Spinal cord (tissue), 10 donors: ENCODE data around the gene NCAPG2. TPM values are rescaled to one million over a fixed set of nuclear protein-coding genes. Genes with fewer than 3 reads are reported as not detected.

ENCODE experiments used
- DNase-seq, 6 donors: peaks; one replicate each; pipeline versions ENCODE4 v3.0.0 to v3.0.0-alpha.2; 2013 to 2015; ENCODE audit warnings: low spot score in 6 of 6, low read depth in 4 of 6
- H3K27ac ChIP-seq: one replicate; pipeline ENCODE4 v1.5.1; 2013; ENCODE audit warnings: low read depth, low read length, control low read depth
- H3K27me3 ChIP-seq: one replicate; pipeline ENCODE4 v1.6.1; 2013; ENCODE audit warnings: low read length; ENCODE audit not compliant: control insufficient read depth, insufficient read depth
- H3K36me3 ChIP-seq: one replicate; pipeline ENCODE4 v1.6.1; 2013; ENCODE audit warnings: low read length; ENCODE audit not compliant: control insufficient read depth, insufficient read depth
- H3K4me1 ChIP-seq: one replicate; pipeline ENCODE4 v1.6.1; 2013; ENCODE audit warnings: low read length; ENCODE audit not compliant: control insufficient read depth, insufficient read depth
- H3K4me3 ChIP-seq: one replicate; pipeline ENCODE4 v1.5.1; 2013; ENCODE audit warnings: low read depth, low read length, control low read depth
- H3K9me3 ChIP-seq: one replicate; pipeline ENCODE4 v1.6.1; 2013; ENCODE audit warnings: low read length; ENCODE audit not compliant: control insufficient read depth, insufficient read depth
- WGBS: methylation state at CpG from one replicate; pipeline ENCODE4 v1.1.5; 2013; ENCODE audit warnings: missing lambda C conversion rate; ENCODE audit not compliant: insufficient coverage; 5-methylcytosine and 5-hydroxymethylcytosine counted together
- polyA plus RNA-seq, 2 donors: library from polyadenylated mRNA; unstranded; fragments of 120-200 nt; gene quantifications; one replicate each; pipeline ENCODE4 v1.2.1, GENCODE V29; 2013; ENCODE audit not compliant: insufficient read length in 2 of 2
- total RNA-seq, 2 donors: library from RNA; depleted of rRNA in 1 of 2; stranded (reverse); fragments of 120-200 nt in 1 of 2; fragments of >200 nt in 1 of 2; gene quantifications; one replicate each; pipeline versions ENCODE4 v1.2.3 to v1.2.4, GENCODE V29; 2013 to 2014
- donor health status: healthy.

NCAPG2 gene
- total and polyA plus RNA-seq, 4 donors = 14.1 to 17.5 (median 16.3) TPM

- no peak overlapping the region for H3K4me3 ChIP-seq
- H3K27me3 ChIP-seq = no peaks in the 10 kb centered on the region
- H3K27ac ChIP-seq = no peak overlapping the region
- WGBS = 90% methylated on average over 15 of the region's 19 CpGs
- H3K36me3 ChIP-seq = peaks cover 56% of the 10 kb centered on the region
- no peak for DNase-seq
- no peaks in the 10 kb centered on the region for H3K9me3 ChIP-seq
- H3K4me1 ChIP-seq = no peaks in the 10 kb centered on the region
Measured at GRCh38 chr7:158737064-158737695, 32.6 kb upstream of the NCAPG2 start.

GRCh38 chr7:158735935-158736334, 31.3 kb upstream of the NCAPG2 start:
- 89% methylated on average over 6 of the region's 12 CpGs for WGBS
- Histone ChIP-seq H3K4me1 (no peaks in the 10 kb centered on the region), H3K36me3 (peaks cover 45% of the 10 kb centered on the region), H3K9me3 (no peaks in the 10 kb centered on the region), H3K4me3 (no peak overlapping the region), H3K27ac (no peak overlapping the region), H3K27me3 (no peaks in the 10 kb centered on the region)
- no peak for DNase-seq

GRCh38 chr7:158734861-158735260, 30.3 kb upstream of the NCAPG2 start:
- 96% methylated on average over 5 of the region's 6 CpGs for WGBS
- H3K4me3 ChIP-seq = no peak overlapping the region
- peaks cover 39% of the 10 kb centered on the region for H3K36me3 ChIP-seq
- no peak overlapping the region for H3K27ac ChIP-seq
- no peak for DNase-seq
- H3K4me1 ChIP-seq = peaks cover 4% of the 10 kb centered on the region
- no peaks in the 10 kb centered on the region for H3K27me3 ChIP-seq
- no peaks in the 10 kb centered on the region for H3K9me3 ChIP-seq

DNA sequence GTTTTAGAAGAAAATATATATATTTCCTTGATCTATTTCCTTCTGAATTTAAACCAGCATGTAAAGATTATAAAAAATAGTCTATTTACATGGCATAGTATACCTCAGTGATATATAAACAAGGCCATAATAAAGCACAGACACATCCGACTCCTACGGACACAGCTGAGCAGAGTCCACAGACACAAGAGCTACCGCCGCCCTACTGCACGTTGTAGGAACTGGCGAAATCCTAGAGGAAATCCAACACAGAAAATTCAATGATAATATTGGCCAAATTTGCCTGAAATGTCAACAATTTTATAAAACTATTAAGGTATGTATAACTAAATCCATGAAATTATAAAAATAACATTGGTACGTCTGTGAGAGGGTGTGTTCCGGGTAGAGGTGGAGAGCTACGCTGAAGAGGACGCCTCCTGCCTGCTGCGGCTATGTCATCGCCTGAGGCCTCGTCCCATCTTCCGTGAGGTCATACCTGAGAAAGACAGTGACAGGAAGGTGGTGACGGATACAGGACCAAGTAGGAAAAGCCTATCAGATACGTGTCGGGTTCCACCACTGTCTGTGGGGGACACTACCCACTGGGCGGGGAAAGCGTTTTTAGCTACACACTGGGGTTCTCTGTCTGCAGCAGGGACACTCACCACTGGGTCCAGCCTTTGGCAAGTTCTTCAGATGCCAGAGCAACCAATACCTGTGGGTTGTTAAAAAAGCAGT, 29.3 kb upstream of the NCAPG2 start:
- no peaks in the 10 kb centered on the region for H3K9me3 ChIP-seq
- 90% methylated on average over 13 of the region's 19 CpGs for WGBS
- no peaks in the 10 kb centered on the region for H3K27me3 ChIP-seq
- peaks cover 42% of the 10 kb centered on the region for H3K36me3 ChIP-seq
- peaks cover 4% of the 10 kb centered on the region for H3K4me1 ChIP-seq
- H3K4me3 ChIP-seq = no peak overlapping the region
- no peak overlapping the region for H3K27ac ChIP-seq
- no peak for DNase-seq

DNA sequence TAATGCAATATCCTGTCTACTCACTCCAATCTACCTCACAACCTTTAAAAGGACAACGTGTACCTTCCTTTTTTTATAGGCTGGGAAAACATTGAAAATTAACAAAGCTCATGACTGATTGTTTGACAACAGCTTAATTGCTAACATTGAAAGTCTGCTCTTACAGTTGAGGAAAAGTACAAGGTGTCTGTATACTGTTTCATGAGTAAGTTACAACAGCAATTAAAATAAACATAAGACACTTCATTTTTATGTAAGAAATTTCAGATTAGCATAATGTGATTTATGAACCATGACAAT, 28.6 kb upstream of the NCAPG2 start:
- WGBS = no CpG with 5 or more reads among the region's 1 CpG
- Histone ChIP-seq H3K9me3 (no peaks in the 10 kb centered on the region), H3K27ac (no peak overlapping the region), H3K27me3 (no peaks in the 10 kb centered on the region), H3K4me3 (no peak overlapping the region), H3K4me1 (peaks cover 4% of the 10 kb centered on the region), H3K36me3 (peaks cover 34% of the 10 kb centered on the region)
- no peak for DNase-seq

DNA sequence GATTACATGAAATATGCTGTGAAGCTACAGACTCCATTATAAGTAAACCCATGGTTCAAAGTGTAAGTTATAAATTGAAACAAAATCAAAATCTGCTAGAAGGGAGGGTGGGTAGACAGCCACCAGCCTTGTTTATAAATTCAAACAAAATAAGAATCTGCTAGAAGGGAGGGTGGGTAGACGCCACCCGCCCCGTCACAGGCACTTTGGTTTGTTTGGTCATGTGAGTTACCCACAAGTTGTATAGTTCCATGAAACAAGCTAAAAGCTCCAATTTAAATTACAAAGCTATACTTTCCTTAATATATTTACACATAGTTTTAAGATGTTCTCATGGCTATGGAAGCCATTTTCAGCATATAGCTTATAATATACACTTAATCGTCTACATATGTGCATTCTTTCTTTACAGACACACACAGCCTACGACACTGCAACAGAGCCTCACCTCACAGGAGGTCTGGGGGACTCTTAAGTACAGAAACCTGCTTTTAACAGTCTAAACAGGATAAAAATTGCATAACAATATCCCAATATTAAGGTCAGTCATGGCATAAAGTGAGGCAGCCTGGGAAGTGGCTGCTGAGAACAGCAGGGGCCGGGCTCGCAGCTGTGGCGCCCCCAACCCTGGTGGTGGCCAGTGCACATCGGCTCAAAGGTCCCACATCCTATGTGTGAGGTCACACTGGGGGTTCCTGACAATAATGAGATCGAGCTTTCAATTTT, 28.1 kb upstream of the NCAPG2 start:
- no peak overlapping the region for H3K4me3 ChIP-seq
- H3K4me1 ChIP-seq = peaks cover 4% of the 10 kb centered on the region
- no peak overlapping the region for H3K27ac ChIP-seq
- peaks cover 30% of the 10 kb centered on the region for H3K36me3 ChIP-seq
- 82% methylated on average over 5 of the region's 10 CpGs for WGBS
- no peak for DNase-seq
- H3K27me3 ChIP-seq = no peaks in the 10 kb centered on the region
- no peaks in the 10 kb centered on the region for H3K9me3 ChIP-seq

DNA sequence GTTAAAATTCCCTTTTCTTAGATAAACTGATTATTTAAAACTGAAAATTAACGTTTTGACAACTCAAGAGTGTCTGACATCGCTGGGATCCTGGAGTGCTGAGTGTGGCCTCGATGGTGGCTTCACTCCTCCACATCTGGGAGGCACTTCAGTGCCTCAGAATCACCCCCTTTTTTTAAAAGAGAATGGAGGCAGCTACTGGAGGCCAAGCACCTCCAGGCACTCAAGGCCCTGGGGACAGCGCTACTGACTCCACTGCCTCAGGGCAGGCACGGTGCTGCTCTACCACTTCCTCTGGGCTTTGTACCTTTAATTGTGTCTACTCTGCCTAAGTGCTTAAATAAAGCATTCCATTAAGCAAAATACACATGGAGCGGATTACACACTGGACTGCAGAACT, 27.2 kb upstream of the NCAPG2 start:
- Histone ChIP-seq H3K4me1 (peaks cover 4% of the 10 kb centered on the region), H3K9me3 (no peaks in the 10 kb centered on the region), H3K36me3 (peaks cover 25% of the 10 kb centered on the region), H3K27me3 (no peaks in the 10 kb centered on the region), H3K27ac (no peak overlapping the region), H3K4me3 (no peak overlapping the region)
- DNase-seq = no peak
- WGBS = 69% methylated on average over 5 of the region's 6 CpGs

GRCh38 chr7:158730383-158731346, 26.1 kb upstream of the NCAPG2 start:
- 51% methylated on average over 11 of the region's 23 CpGs for WGBS
- peak in 2 of 6 donors; percentile 20 to 35 for DNase-seq
- H3K4me3 ChIP-seq = no peak overlapping the region

DNA sequence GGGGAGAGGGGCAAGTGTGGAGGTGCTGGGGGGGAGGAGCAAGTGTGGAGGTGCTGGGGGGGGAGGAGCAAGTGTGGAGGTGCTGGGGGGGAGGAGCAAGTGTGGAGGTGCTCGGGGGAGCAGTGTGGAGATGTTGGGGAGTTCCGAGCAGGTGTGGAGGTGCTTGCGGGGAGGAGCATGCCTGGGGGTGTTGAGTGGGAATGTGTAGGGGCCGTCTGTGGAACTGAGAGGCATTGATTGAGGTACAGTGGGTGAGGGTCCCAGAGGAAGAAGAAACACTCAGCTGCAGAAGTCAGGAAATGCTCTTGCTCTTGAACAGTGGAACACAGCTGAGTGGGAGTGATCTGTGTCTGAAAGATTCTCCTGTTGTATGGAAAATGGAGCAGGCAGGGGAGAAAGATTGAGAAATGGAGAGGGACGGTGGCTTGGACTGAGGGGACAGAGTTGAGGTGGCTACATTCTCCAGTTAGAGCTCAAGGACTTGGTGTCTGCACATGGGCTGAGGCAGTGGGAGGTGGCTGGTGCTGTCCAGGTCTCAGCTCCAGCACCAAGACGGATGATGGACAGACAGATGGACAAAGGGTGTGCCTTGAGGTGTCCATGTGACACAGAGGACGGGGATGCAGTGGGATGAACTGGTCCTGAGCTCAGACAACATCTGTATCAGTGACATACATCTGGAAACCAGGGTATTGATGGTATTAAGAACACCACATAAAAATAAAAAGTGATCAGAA, 25.2 kb upstream of the NCAPG2 start:
- no peaks in the 10 kb centered on the region for H3K9me3 ChIP-seq
- WGBS = 92% methylated on average over 6 of the region's 7 CpGs
- no peak for DNase-seq
- H3K27me3 ChIP-seq = no peaks in the 10 kb centered on the region
- peaks cover 4% of the 10 kb centered on the region for H3K4me1 ChIP-seq
- H3K4me3 ChIP-seq = no peak overlapping the region
- H3K36me3 ChIP-seq = peaks cover 21% of the 10 kb centered on the region
- no peak overlapping the region for H3K27ac ChIP-seq

More at GRCh38 chr7:158730383-158731346, 26.1 kb upstream of the NCAPG2 start:
- H3K27ac ChIP-seq = no peak overlapping the region
- H3K36me3 ChIP-seq = peaks cover 21% of the 10 kb centered on the region
- no peaks in the 10 kb centered on the region for H3K27me3 ChIP-seq
- H3K9me3 ChIP-seq = no peaks in the 10 kb centered on the region
- H3K4me1 ChIP-seq = peaks cover 4% of the 10 kb centered on the region
